ENCODE results near the gene GTF2IRD1.

The GTF2IRD1 gene

GRCh38 chr7:74570533-74571156 lies 116.9 kb downstream of the GTF2IRD1 start:
- DNase-seq, result no peak

GRCh38 chr7:74572301-74572979 lies 118.7 kb downstream of the GTF2IRD1 start:
- DNase-seq, result no peak

DNA sequence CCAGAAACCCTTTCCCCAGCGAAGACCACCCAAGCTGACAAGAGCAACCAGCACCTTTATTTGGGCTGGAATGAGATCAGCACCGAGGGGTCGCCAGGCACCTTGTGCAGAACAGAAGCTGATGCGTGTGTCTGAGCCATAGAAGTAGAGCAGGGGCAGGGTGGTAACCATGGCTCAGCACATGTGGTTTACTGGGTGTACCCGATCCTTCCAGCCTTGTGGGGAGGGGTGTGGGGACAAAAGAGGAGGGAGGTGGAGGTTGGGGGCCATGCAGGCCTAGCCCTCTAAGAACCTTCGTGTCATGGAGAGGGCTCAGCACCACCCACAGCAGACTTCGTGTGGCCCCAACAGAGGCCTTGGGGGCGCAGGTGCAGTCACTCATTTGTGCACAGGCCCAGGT lies 119.8 kb downstream of the GTF2IRD1 start:
- no peak for DNase-seq

DNA sequence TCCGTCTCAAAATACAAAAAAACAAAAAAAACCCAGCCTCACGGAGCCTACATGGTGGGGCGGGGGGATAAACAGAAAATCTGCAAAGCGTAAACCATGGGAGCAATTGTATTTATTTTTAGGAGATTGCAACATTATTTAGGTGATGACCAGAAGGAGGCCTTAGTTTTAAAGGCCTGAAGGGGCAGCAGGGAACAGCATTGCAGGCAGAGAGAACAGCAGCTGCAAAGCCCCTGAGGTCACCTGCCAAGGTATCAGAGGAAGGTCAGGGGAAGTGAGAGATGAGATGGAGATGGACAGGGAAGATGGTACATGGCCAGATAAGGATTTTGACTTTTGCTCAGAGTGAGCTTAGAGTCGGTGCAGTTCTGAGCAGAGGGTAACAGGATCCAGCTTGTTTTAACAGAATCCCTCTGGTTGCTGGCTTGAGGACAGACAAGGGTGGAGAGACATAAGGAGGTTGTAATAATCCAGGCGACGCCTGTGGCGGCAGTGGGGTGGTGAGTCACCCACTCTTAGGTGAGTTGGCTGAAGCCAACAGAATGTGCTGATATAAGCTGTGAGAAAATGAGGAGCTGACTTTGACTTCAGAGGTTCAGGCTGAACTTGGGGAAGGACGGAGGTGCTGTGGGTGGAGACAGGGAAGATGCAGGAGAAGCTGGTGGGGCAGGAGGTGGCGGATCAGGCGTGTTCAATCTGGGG lies 121.5 kb downstream of the GTF2IRD1 start:
- no peak for DNase-seq

DNA sequence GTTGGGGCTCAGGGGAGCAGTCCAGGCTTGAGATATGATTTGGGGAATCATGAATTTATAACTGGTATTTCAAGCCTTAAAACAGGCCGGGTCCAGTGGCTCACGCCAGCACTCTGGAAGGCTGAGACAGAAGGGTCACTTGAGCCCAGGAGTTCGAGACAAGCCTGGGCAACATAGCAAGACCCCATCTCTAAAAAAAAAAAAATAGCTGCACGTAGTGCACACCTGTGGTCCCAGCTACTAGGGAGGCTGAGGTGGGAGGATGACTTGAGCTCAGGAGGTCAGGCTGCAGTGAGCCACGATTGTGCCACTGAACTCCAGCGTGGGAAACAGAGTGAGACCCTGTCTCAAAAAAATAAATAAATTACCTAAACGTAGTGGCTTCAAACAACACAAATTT lies 122.1 kb downstream of the GTF2IRD1 start:
- no peak for DNase-seq

DNA sequence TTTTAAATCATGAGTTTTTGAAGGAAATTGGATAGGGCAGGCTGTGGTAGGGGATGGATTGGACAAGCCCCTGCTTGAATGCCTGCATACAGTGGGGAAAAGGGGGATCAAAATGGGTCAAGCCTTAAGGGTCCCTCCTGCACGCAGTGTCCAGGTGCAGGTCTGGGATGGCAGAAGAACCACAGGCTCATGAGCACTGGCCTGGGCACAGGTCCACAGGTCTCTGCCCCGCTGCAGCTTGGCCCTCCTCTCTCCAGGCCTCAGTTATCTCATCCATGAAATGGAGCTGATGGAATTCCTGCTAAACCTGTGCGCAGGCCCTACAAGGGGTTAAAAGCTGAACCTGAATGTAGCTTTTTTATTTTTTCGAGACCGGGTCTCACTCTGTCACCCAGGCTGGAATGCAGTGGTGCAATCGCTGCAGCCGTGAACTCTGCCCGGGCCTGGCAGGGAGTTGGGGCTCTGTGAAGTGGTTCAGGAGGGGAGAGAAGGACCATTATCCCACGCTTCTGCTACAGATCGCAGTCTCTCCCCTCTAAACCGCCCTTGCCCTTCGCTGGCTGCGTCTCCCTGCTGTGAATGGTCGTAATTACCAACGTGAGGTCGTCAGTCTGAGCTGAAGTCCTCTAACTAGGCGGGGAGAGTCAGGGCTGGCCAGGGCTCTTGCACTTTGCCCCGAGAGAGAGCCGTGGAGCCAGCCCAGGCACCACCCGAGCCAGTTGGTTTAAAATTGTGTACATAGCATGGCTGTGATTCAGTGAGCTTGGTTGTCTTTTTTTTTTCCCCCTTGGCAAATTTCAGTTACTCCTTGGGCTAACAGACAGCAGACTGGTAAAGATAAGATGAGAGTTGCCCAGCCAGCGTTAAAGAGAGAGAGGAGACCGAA lies 126.3 kb downstream of the GTF2IRD1 start:
- DNase-seq, result no peak

DNA sequence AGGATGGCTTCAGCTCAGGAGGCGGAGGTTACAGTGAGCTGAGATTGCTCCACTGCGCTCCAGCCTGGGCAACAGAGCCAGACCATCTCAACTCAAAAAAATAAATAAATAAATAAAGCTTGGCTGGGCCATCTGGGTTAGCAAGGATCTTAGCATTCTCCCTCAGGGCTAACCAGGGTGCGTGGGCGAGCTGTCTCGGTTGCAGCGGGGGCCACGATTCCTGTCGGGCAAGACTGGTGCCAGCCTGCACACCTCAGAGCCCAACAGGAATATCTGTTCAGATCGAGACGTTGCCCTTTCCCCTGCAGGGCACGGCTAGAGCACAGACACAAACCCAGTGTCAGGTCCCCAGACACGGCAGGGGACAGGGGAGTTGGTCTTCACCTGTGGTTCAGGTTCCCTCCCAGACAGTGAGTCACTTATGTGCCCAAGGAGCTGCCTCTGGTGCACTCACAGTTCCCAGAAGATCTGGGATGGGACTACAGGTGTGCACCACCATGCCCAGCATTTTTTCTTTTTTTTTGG lies 128.3 kb downstream of the GTF2IRD1 start:
- no peak for DNase-seq

GRCh38 chr7:74582447-74583039 lies 128.8 kb downstream of the GTF2IRD1 start:
- no peak for DNase-seq

- no peak for DNase-seq
Observed at GRCh38 chr7:74583630-74584029, 129.9 kb downstream of the GTF2IRD1 start.

DNA sequence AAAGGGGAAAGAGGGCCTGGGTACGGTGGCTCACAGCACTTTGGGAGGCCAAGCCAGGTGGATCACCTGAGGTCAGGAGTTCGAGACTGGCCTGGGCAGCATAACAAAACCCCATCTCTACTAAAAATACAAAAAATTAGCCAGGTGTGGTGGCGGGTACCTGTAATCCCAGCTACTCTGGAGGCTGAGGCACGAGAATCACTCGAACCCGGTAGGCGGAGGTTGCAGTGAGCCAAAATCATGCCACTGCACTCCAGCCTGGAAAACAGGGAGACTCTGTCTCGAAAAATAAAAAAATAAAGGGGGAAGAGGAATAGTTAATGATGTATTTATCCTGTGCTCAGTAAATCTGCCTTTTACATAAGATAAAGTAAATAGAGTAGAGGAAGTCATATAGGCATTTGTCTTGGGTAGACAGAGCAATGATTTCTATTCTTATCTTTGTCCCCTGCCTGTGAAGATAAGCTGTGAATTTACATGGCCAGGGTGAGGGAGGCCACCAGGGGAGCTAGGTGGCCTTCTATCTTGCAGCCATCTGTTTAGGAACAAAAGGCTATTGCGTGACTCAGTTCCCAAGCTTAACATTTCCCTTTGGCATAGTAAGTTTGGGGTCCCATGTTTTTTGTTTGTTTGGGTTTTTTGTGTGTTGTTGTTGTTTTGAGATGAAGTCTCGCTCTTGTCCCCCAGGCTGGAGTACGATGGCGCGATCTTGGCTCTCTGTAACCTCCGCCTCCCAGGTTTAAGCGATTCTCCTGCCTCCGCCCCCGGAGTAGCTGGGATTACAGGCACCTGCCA lies 130.7 kb downstream of the GTF2IRD1 start:
- DNase-seq, result no peak

- no peak for DNase-seq
Observed at GRCh38 chr7:74585844-74586243, 132.1 kb downstream of the GTF2IRD1 start.

- DNase-seq, result no peak
Observed at GRCh38 chr7:74586258-74587175, 132.8 kb downstream of the GTF2IRD1 start.

DNA sequence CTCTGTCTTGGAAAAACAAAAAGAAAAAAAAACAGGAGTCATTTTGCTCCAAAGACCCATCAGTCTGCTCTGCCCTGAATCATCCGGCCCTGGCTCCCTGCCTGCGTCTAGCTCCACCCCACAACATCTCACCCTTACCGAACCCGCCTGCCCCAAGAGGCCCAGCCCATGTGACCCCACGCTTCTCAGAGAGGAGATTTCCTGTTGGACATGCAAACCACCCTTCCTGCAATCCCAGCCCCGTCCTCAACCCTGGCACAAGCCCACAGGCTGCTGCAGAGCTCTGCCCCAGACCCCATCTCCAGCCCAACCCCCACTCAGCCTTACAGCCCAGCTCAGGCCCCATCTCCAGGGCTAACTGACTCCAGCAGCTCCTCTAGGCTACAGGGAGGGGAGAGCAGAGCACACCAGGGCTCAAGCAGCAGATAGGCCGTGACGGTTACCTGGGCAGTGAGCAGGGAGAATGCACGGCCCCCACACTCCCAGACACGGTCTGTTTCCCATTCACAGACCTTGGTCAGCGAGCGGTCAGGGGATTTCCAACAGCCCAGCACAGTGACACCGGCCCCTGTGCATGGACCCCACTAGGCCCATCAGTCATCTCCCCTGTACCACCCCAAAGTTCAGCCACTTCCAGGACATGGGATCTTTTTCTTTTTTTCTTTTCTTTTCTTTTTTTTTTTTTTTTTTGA lies 133.9 kb downstream of the GTF2IRD1 start:
- DNase-seq, result no peak

DNA sequence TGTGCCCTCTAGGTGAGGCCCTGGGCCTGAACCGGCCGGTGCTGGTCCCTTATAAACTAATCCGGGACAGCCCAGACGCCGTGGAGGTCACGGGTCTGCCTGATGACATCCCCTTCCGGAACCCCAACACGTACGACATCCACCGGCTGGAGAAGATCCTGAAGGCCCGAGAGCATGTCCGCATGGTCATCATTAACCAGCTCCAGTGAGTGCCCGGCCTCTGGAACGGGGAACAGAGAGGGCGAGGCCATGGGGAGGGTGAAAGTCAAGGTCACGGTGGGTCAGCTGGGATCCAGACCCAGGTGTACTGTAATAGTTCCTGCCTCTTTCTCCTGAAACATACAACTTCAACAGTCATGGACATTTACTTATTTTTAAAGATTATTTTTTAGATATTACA lies 137.1 kb downstream of the GTF2IRD1 start:
- DNase-seq, result no peak

DNA sequence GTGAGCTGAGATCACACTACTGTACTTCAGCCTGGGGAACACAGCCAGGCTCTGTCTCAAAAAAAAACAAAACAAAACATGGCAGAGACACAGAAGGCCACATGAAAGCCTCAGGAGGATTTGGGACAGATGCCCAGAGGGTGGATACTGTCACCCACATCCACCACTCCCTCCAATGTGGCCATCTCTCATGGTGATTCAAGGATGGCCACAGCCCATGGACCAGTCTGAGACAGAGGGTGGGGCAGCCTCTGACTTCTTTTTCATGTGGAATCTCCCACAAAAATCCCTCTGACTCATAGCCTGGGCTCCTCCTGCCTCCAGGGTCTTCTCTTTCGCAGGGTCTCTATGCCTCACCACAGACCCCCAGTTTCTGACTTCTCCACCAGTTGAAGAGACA lies 144.9 kb downstream of the GTF2IRD1 start:
- DNase-seq, result no peak

- no peak for DNase-seq
Observed at GRCh38 chr7:74599244-74599643, 145.5 kb downstream of the GTF2IRD1 start.

GRCh38 chr7:74604326-74605020 lies 150.8 kb downstream of the GTF2IRD1 start:
- DNase-seq, result no peak

- DNase-seq, result peak; percentile 18
Observed at GRCh38 chr7:74606101-74606908, 152.6 kb downstream of the GTF2IRD1 start.

Data from central memory CD4-positive, alpha-beta T cell (primary cell).